ENCODE data around the gene ZRSR2.

- TF ChIP-seq POLR2A (IDR thresholded peaks at IDR 0.05) (no peak), CTCF (IDR thresholded peaks at IDR 0.05) (no peak)
These were observed 47.7 kb downstream of the ZRSR2 start for GRCh38 chrX:15838017-15838416.
